HEK293 (cell line): ENCODE measurements around the gene COX7B2.
A peak's percentile ranks its signal among the peaks of the same experiment; 100 is the strongest.

Experiments used
- CTCF ChIA-PET: fragments of 350-600 bp; formaldehyde crosslinking; extraction: SDS; loops from one replicate; lab custom pipeline; 2021; ENCODE audit warnings: antibody characterized with exemption; lab: Yijun Ruan, JAX
- POLR2A ChIA-PET: fragments of 300-600 bp; formaldehyde crosslinking; extraction: SDS; loops from one replicate; lab custom pipeline; 2020; ENCODE audit warnings: antibody characterized with exemption, inconsistent platforms; lab: Yijun Ruan, JAX
- H3K27ac ChIP-seq: fragments of 200-500 bp; sonication (Bioruptor generic); 2 replicates; pipeline ENCODE4 v1.5.1; 2014; ENCODE audit warnings: low read depth, low read length, control low read depth, inconsistent platforms; ENCODE audit errors: extremely low read depth
- H3K36me3 ChIP-seq, 2 experiments: fragments of 200-500 bp in 1 of 2; sonication (Bioruptor generic) in 1 of 2; 1 replicate in 1 of 2; 2 replicates in 1 of 2; pipeline ENCODE4 v1.5.1; 2014 to 2017; ENCODE audit warnings: inconsistent platforms in 2 of 2, low read length in 2 of 2; ENCODE audit not compliant: control insufficient read depth in 2 of 2, insufficient read depth in 1 of 2
- H3K4me1 ChIP-seq: fragments of 200-500 bp; sonication (Bioruptor generic); 2 replicates; pipeline ENCODE4 v1.5.1; 2014; ENCODE audit warnings: mild to moderate bottlenecking, low read length, inconsistent platforms; ENCODE audit not compliant: control insufficient read depth, insufficient read depth
- H3K4me3 ChIP-seq: 2 replicates; pipeline ENCODE4 v1.5.1; 2011; ENCODE audit warnings: low read depth, mild to moderate bottlenecking, control low read depth, low read length, moderate library complexity
- H3K9me3 ChIP-seq: fragments of 200-500 bp; sonication (Bioruptor generic); 2 replicates; pipeline ENCODE4 v1.5.1; 2014; ENCODE audit warnings: low read depth, low read length, inconsistent platforms; ENCODE audit not compliant: control insufficient read depth, insufficient read depth
- BCL11B ChIP-seq: fragments of 450-650 bp; formaldehyde crosslinking; IDR thresholded peaks from 2 replicates; pipeline ENCODE4 v1.5.1; 2016; ENCODE audit warnings: low read depth, missing biosample characterization, missing genetic modification characterization
- HIC1 ChIP-seq: fragments of 450-650 bp; formaldehyde crosslinking; IDR thresholded peaks from 2 replicates; pipeline ENCODE4 v1.5.1; 2016; ENCODE audit warnings: missing biosample characterization, missing genetic modification characterization
- KLF16 ChIP-seq: fragments of 450-650 bp; formaldehyde crosslinking; IDR thresholded peaks from 2 replicates; pipeline ENCODE4 v1.5.1; 2017; ENCODE audit warnings: missing biosample characterization, missing genetic modification characterization
- KLF8 ChIP-seq: fragments of 450-650 bp; formaldehyde crosslinking; IDR thresholded peaks from 2 replicates; pipeline ENCODE4 v1.5.1; 2016; ENCODE audit warnings: missing biosample characterization, missing genetic modification characterization
- MEIS1 ChIP-seq: sonication (generic); formaldehyde crosslinking; IDR thresholded peaks from 2 replicates; pipeline ENCODE4 v1.8.1; 2022; ENCODE audit warnings: missing genetic modification reagents, mild to moderate bottlenecking, borderline replicate concordance
- TCF7L2 ChIP-seq: IDR thresholded peaks from 2 replicates; pipeline ENCODE4 v1.6.1; 2011; ENCODE audit warnings: low read depth, mild to moderate bottlenecking, inconsistent platforms, low read length, moderate library complexity, borderline replicate concordance
- YY1 ChIP-seq: fragments of 450-650 bp; formaldehyde crosslinking; IDR thresholded peaks from 2 replicates; pipeline ENCODE4 v1.5.1; 2018; ENCODE audit warnings: missing biosample characterization, missing genetic modification characterization
- ZBTB11 ChIP-seq: fragments of 450-650 bp; formaldehyde crosslinking; conservative IDR thresholded peaks from 2 replicates; pipeline ENCODE4 v1.5.1; 2016; ENCODE audit warnings: low read depth, missing biosample characterization, missing genetic modification characterization
- ZBTB49 ChIP-seq: fragments of 450-650 bp; formaldehyde crosslinking; IDR thresholded peaks from 2 replicates; pipeline ENCODE4 v1.5.1; 2016; ENCODE audit warnings: missing biosample characterization, missing genetic modification characterization, low read depth
- ZNF175 ChIP-seq: fragments of 450-650 bp; formaldehyde crosslinking; IDR thresholded peaks from 2 replicates; pipeline ENCODE4 v1.5.1; 2016; ENCODE audit warnings: missing biosample characterization, missing genetic modification characterization
- ZNF280D ChIP-seq: fragments of 450-650 bp; formaldehyde crosslinking; IDR thresholded peaks from 2 replicates; pipeline ENCODE4 v1.5.1; 2016; ENCODE audit warnings: missing biosample characterization, missing genetic modification characterization
- ZNF350 ChIP-seq: fragments of 450-650 bp; formaldehyde crosslinking; IDR thresholded peaks from 2 replicates; pipeline ENCODE4 v1.5.0; 2017; ENCODE audit warnings: missing biosample characterization, mild to moderate bottlenecking, missing genetic modification characterization
- ZNF354C ChIP-seq: fragments of 450-650 bp; formaldehyde crosslinking; IDR thresholded peaks from 2 replicates; pipeline ENCODE4 v1.5.1; 2016; ENCODE audit warnings: missing biosample characterization, missing genetic modification characterization, low read depth, borderline replicate concordance
- ZNF433 ChIP-seq: fragments of 450-650 bp; formaldehyde crosslinking; IDR thresholded peaks from 2 replicates; pipeline ENCODE4 v1.5.1; 2016; ENCODE audit warnings: missing biosample characterization, missing genetic modification characterization, low read depth
- ZNF544 ChIP-seq: fragments of 450-650 bp; formaldehyde crosslinking; IDR thresholded peaks from 2 replicates; pipeline ENCODE4 v1.5.0; 2017; ENCODE audit warnings: missing biosample characterization, missing genetic modification characterization
- ZNF585B ChIP-seq: fragments of 450-650 bp; formaldehyde crosslinking; IDR thresholded peaks from 2 replicates; pipeline ENCODE4 v1.5.1; 2016; ENCODE audit warnings: missing biosample characterization, missing genetic modification characterization
- ZNF654 ChIP-seq: fragments of 450-650 bp; formaldehyde crosslinking; IDR thresholded peaks from 2 replicates; pipeline ENCODE4 v1.5.1; 2016; ENCODE audit warnings: low read depth, missing biosample characterization, missing genetic modification characterization
- ZNF768 ChIP-seq: fragments of 450-650 bp; formaldehyde crosslinking; IDR thresholded peaks from 2 replicates; pipeline ENCODE4 v1.5.1; 2018; ENCODE audit warnings: missing biosample characterization, mild to moderate bottlenecking, missing genetic modification characterization
- ZNF843 ChIP-seq: fragments of 450-650 bp; formaldehyde crosslinking; IDR thresholded peaks from 2 replicates; pipeline ENCODE4 v1.5.1; 2016; ENCODE audit warnings: missing biosample characterization, missing genetic modification characterization

The COX7B2 gene

GRCh38 chr4:46931981-46932380 is 22.9 kb upstream of the COX7B2 start:
- Histone ChIP-seq H3K4me3 (no peak overlapping the region), H3K36me3 (no peaks in the 10 kb centered on the region), H3K27ac (no peak overlapping the region), H3K9me3 (no peaks in the 10 kb centered on the region), H3K4me1 (no peaks in the 10 kb centered on the region)
- ChIA-PET POLR2A (no interaction called here), CTCF (interaction anchor here (0.6 to 0.9 kb wide), 3 partner anchors 13 to 101 kb away, joined by 3 read pairs; no protein-coding TSS in a partner anchor)
- TF ChIP-seq ZNF654 (tag by site-specific recombination) (peak; percentile 35), ZNF843 (tag by site-specific recombination) (no peak)

- Histone ChIP-seq H3K4me1 (no peaks in the 10 kb centered on the region), H3K4me3 (no peak overlapping the region), H3K9me3 (no peaks in the 10 kb centered on the region), H3K36me3 (no peaks in the 10 kb centered on the region), H3K27ac (no peak overlapping the region)
- TF ChIP-seq ZNF354C (no peak), ZBTB49 (tag by site-specific recombination) (no peak), BCL11B (tag by site-specific recombination) (no peak), KLF8 (tag by site-specific recombination) (no peak), ZNF175 (tag by site-specific recombination) (no peak), ZNF433 (tag by site-specific recombination) (no peak), ZNF768 (tag by site-specific recombination) (no peak), MEIS1 (CRISPR knock-in tag) (no peak), ZBTB11 (tag by site-specific recombination) (no peak), ZNF280D (tag by site-specific recombination) (no peak), ZNF544 (no peak), YY1 (tag by site-specific recombination) (no peak), TCF7L2 (no peak), KLF16 (tag by site-specific recombination) (no peak), ZNF585B (tag by site-specific recombination) (no peak), HIC1 (no peak), ZNF350 (tag by site-specific recombination) (no peak)
- CTCF ChIA-PET: no interaction called here
- POLR2A ChIA-PET: no interaction called here
Observed at GRCh38 chr4:46930891-46931290, 21.8 kb upstream of the COX7B2 start.
